Thyroid gland (tissue), 4 donors: Measurements from ENCODE around the gene USP34.

Source experiments
- CTCF ChIP-seq, 6 experiments: fragments of 200-600 bp in 3 of 6; fragments of 450-650 bp in 3 of 6; sonication (generic) in 3 of 6; IDR thresholded peaks; one replicate each; pipeline ENCODE4 v1.5.1; 2016 to 2019; ENCODE audit warnings: antibody characterized with exemption in 6 of 6, mild to moderate bottlenecking in 2 of 6, inconsistent platforms in 1 of 6, moderate library complexity in 1 of 6
- POLR2A ChIP-seq, 2 donors: fragments of 450-650 bp; IDR thresholded peaks; one replicate each; pipeline ENCODE4 v1.6.1; 2017; ENCODE audit warnings: antibody characterized with exemption in 2 of 2, mild to moderate bottlenecking in 2 of 2, moderate library complexity in 1 of 2

- TF ChIP-seq CTCF (IDR thresholded peaks at IDR 0.05) = no peak
- TF ChIP-seq POLR2A (IDR thresholded peaks at IDR 0.05) = no peak
Observed at GRCh38 chr2:61183795-61184194, 287.1 kb downstream of the USP34 start.
